HepG2 (cell line): ENCODE measurements around the gene FAM83D. TPM values are rescaled to one million over a fixed set of nuclear protein-coding genes. Genes with fewer than 3 reads are reported as not detected.
A peak's percentile ranks its signal among the peaks of the same experiment; 100 is the strongest.

Source experiments
- ARID4A ChIP-seq: sonication (generic); formaldehyde crosslinking; IDR thresholded peaks from 2 replicates; pipeline ENCODE4 v1.5.0; 2020; ENCODE audit warnings: mild to moderate bottlenecking, missing genetic modification reagents, borderline replicate concordance
- BRD4 ChIP-seq: sonication (generic); formaldehyde crosslinking; IDR thresholded peaks from 2 replicates; pipeline ENCODE4 v1.4.0; 2020; ENCODE audit warnings: missing genetic modification reagents
- CEBPG ChIP-seq: IDR thresholded peaks from 2 replicates; pipeline ENCODE4 v1.6.1; 2016
- GABPA ChIP-seq, 2 experiments: IDR thresholded peaks; 2 replicates each; pipeline ENCODE4 v1.6.1; 2011 to 2016; ENCODE audit warnings: low read depth in 2 of 2, low read length in 1 of 2, missing biosample characterization in 1 of 2, missing genetic modification characterization in 1 of 2
- HMGA1 ChIP-seq: sonication (generic); formaldehyde crosslinking; conservative IDR thresholded peaks from 2 replicates; pipeline ENCODE4 v1.4.0; 2020; ENCODE audit warnings: missing genetic modification reagents
- HNF1B ChIP-seq: sonication (generic); formaldehyde crosslinking; IDR thresholded peaks from 2 replicates; pipeline ENCODE4 v1.5.1; 2020; ENCODE audit warnings: mild to moderate bottlenecking, moderate library complexity, missing genetic modification reagents
- RAD21 ChIP-seq: fragments of 450-650 bp; formaldehyde crosslinking; IDR thresholded peaks from 2 replicates; pipeline ENCODE4 v1.5.0; 2020; ENCODE audit warnings: mild to moderate bottlenecking
- ZBTB37 ChIP-seq: sonication (generic); formaldehyde crosslinking; IDR thresholded peaks from 2 replicates; pipeline ENCODE4 v1.4.0; 2020; ENCODE audit warnings: mild to moderate bottlenecking, missing genetic modification reagents
- ZBTB7B ChIP-seq: sonication (generic); formaldehyde crosslinking; IDR thresholded peaks from 2 replicates; pipeline ENCODE4 v1.4.0; 2020; ENCODE audit warnings: missing genetic modification reagents
- ZFP82 ChIP-seq: sonication (generic); formaldehyde crosslinking; IDR thresholded peaks from 2 replicates; pipeline ENCODE4 v1.5.1; 2020; ENCODE audit warnings: mild to moderate bottlenecking, missing genetic modification reagents, borderline replicate concordance
- ZMYM3 ChIP-seq: sonication (generic); formaldehyde crosslinking; IDR thresholded peaks from 2 replicates; pipeline ENCODE4 v1.5.1; 2020; ENCODE audit warnings: mild to moderate bottlenecking, missing genetic modification reagents
- ZNF180 ChIP-seq: sonication (generic); formaldehyde crosslinking; IDR thresholded peaks from 2 replicates; pipeline ENCODE4 v1.4.0; 2020; ENCODE audit warnings: low read depth, missing genetic modification reagents, borderline replicate concordance
- ZNF616 ChIP-seq: sonication (generic); formaldehyde crosslinking; IDR thresholded peaks from 2 replicates; pipeline ENCODE4 v1.5.0; 2020; ENCODE audit warnings: low read depth, mild to moderate bottlenecking, missing genetic modification reagents
- ZNF652 ChIP-seq: IDR thresholded peaks from 2 replicates; pipeline ENCODE4 v1.6.1; 2016; ENCODE audit warnings: low read depth, borderline replicate concordance
- ZNF672 ChIP-seq: sonication (generic); formaldehyde crosslinking; IDR thresholded peaks from 2 replicates; pipeline ENCODE4 v1.8.1; 2022; ENCODE audit warnings: missing genetic modification reagents
- polyA plus RNA-seq, 8 experiments: library from polyadenylated mRNA; depleted of rRNA in 3 of 8; stranded (reverse) in 7 of 8; unstranded in 1 of 8; fragments of >200 nt; fragmentation: Illumina TruSeq in 4 of 8; extraction: Trizol in 4 of 8; gene quantifications; 2 replicates each; pipeline versions ENCODE4 v1.2.1 to v1.2.3, GENCODE V29; 2011 to 2016; ENCODE audit warnings: low read depth in 4 of 8, missing spikeins in 1 of 8, mixed read lengths in 1 of 8; ENCODE audit not compliant: insufficient read depth in 1 of 8
- total RNA-seq, 5 experiments: library from RNA; depleted of rRNA; stranded (reverse); fragments of >200 nt; fragmentation: Illumina TruSeq; extraction: Trizol; gene quantifications; 2 replicates each; pipeline ENCODE4 v1.2.3, GENCODE V29; 2016; ENCODE audit warnings: low read depth in 1 of 5
- TF ChIP-seq, protein P1 (sequence below): sonication (generic); formaldehyde crosslinking; IDR thresholded peaks from 2 replicates; pipeline ENCODE4 v1.4.0; 2020; ENCODE audit warnings: mild to moderate bottlenecking, missing genetic modification reagents
- TF ChIP-seq, protein P2 (sequence below): sonication (generic); formaldehyde crosslinking; IDR thresholded peaks from 2 replicates; pipeline ENCODE4 v1.4.0; 2020; ENCODE audit warnings: missing genetic modification reagents, borderline replicate concordance

FAM83D gene
- total and polyA plus RNA-seq, 2 of the 13 experiments (the other 11 are each of a cell fraction or from before 2014, with no cell fraction given) = 51.4 to 64.0 TPM

DNA sequence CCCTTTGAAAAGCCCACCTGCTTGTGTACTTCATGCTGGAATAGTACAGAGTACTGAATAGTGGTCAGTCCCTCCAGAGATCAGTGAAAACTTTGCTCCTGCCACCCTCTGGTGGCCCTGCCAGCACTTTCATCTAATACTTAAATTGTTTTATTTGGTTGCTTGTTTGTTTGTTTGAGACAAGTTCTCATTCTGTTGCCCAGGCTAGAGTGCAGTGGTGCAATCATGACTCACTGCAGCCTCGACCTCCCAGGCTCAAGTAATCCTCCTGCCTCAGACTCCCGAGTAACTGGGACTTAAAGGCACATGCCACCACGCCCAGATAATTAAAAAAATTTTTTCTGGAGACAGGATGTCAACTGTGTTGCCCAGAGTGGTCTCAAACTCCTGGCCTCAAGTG is 9.1 kb downstream of the FAM83D start (continued):
- TF ChIP-seq ARID4A = 0 out of 2 replicates have a peak, but pooled peaks have one; percentile 3
- TF ChIP-seq ZFP82 (CRISPR knock-in tag) = no peak
- TF ChIP-seq ZBTB37 (CRISPR knock-in tag) = no peak
- TF ChIP-seq ZNF672 (CRISPR knock-in tag) = no peak
- TF ChIP-seq, protein P1, sequence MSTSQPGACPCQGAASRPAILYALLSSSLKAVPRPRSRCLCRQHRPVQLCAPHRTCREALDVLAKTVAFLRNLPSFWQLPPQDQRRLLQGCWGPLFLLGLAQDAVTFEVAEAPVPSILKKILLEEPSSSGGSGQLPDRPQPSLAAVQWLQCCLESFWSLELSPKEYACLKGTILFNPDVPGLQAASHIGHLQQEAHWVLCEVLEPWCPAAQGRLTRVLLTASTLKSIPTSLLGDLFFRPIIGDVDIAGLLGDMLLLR (CRISPR knock-in tag) = 0 out of 2 replicates have a peak, but pooled peaks have one; percentile 59
- no peak for TF ChIP-seq ZNF616 (CRISPR knock-in tag)
- TF ChIP-seq ZBTB7B (CRISPR knock-in tag) = no peak
- no peak for TF ChIP-seq HNF1B (CRISPR knock-in tag)
- TF ChIP-seq GABPA (IDR thresholded peaks at IDR 0.05; ENCODE audit: low read depth, low read length) = no peak
- no peak for TF ChIP-seq GABPA (CRISPR knock-in tag; IDR thresholded peaks at IDR 0.05; ENCODE audit: low read depth)
- TF ChIP-seq BRD4 (CRISPR knock-in tag) = no peak
- TF ChIP-seq, protein P2, sequence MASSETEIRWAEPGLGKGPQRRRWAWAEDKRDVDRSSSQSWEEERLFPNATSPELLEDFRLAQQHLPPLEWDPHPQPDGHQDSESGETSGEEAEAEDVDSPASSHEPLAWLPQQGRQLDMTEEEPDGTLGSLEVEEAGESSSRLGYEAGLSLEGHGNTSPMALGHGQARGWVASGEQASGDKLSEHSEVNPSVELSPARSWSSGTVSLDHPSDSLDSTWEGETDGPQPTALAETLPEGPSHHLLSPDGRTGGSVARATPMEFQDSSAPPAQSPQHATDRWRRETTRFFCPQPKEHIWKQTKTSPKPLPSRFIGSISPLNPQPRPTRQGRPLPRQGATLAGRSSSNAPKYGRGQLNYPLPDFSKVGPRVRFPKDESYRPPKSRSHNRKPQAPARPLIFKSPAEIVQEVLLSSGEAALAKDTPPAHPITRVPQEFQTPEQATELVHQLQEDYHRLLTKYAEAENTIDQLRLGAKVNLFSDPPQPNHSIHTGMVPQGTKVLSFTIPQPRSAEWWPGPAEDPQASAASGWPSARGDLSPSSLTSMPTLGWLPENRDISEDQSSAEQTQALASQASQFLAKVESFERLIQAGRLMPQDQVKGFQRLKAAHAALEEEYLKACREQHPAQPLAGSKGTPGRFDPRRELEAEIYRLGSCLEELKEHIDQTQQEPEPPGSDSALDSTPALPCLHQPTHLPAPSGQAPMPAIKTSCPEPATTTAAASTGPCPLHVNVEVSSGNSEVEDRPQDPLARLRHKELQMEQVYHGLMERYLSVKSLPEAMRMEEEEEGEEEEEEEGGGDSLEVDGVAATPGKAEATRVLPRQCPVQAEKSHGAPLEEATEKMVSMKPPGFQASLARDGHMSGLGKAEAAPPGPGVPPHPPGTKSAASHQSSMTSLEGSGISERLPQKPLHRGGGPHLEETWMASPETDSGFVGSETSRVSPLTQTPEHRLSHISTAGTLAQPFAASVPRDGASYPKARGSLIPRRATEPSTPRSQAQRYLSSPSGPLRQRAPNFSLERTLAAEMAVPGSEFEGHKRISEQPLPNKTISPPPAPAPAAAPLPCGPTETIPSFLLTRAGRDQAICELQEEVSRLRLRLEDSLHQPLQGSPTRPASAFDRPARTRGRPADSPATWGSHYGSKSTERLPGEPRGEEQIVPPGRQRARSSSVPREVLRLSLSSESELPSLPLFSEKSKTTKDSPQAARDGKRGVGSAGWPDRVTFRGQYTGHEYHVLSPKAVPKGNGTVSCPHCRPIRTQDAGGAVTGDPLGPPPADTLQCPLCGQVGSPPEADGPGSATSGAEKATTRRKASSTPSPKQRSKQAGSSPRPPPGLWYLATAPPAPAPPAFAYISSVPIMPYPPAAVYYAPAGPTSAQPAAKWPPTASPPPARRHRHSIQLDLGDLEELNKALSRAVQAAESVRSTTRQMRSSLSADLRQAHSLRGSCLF (CRISPR knock-in tag) = no peak
- no peak for TF ChIP-seq ZNF652
- TF ChIP-seq ZNF180 (CRISPR knock-in tag) = no peak
- TF ChIP-seq ZMYM3 (CRISPR knock-in tag) = peak; percentile 52; the same call in 1 of the 2 replicates
- TF ChIP-seq RAD21 (CRISPR knock-in tag) = peak; percentile 71; the same call in 1 of the 2 replicates
- no peak for TF ChIP-seq HMGA1 (CRISPR knock-in tag)
- TF ChIP-seq CEBPG = peak; percentile 22; the same call in 1 of the 2 replicates
